ENCODE data around the gene ARHGAP24.

GRCh38 chr4:85482010-85482738 is 7.2 kb downstream of the ARHGAP24 start:
- TF ChIP-seq CTCF (IDR thresholded peaks at IDR 0.05): no peak
- no peak for TF ChIP-seq POLR2A (IDR thresholded peaks at IDR 0.05)
